H1 (cell line): Measurements from ENCODE around the gene KCNK15. TPM values are rescaled to one million over a fixed set of nuclear protein-coding genes. Genes with fewer than 3 reads are reported as not detected.
A peak's percentile ranks its signal among the peaks of the same experiment; 100 is the strongest.

Experiments
- CTCF ChIA-PET: fragments of 300-600 bp; sonication (Branson Sonifier 250); formaldehyde crosslinking; loops from one replicate; lab custom pipeline; 2021; ENCODE audit not compliant: partially characterized antibody; lab: Charles Lee
- POLR2A ChIA-PET: fragments of 300-600 bp; sonication (Branson Sonifier 250); formaldehyde crosslinking; loops from one replicate; lab custom pipeline; 2021; ENCODE audit warnings: inconsistent platforms; ENCODE audit not compliant: partially characterized antibody; lab: Charles Lee
- DNase-seq, 2 experiments: peaks; one replicate each; pipeline versions ENCODE4 v3.0.0 to v3.0.0-alpha.2; 2010 to 2022; ENCODE audit warnings: low spot score in 2 of 2, low read depth in 1 of 2, mixed read lengths in 1 of 2
- FAIRE-seq: peaks from 2 replicates; lab custom pipeline; 2011; peaks lifted over from hg19 to GRCh38; lab: Jason Lieb, UNC
- H2AFZ ChIP-seq: 2 replicates; pipeline ENCODE4 v1.8.1; 2012; ENCODE audit warnings: low read length, inconsistent platforms
- H2AK5ac ChIP-seq: 2 replicates; pipeline ENCODE4 v1.6.1; 2013; ENCODE audit warnings: low read depth, low read length
- H2BK120ac ChIP-seq: replicated peaks from 2 replicates; pipeline ENCODE3; 2013; ENCODE audit warnings: low read depth, low read length, inconsistent platforms
- H2BK12ac ChIP-seq: 2 replicates; pipeline ENCODE4 v1.6.1; 2013; ENCODE audit warnings: low read depth, low read length
- H2BK15ac ChIP-seq: 2 replicates; pipeline ENCODE4 v1.6.1; 2013; ENCODE audit warnings: low read length
- H2BK20ac ChIP-seq: 2 replicates; pipeline ENCODE4 v1.6.1; 2013; ENCODE audit warnings: low read length
- H2BK5ac ChIP-seq: 2 replicates; pipeline ENCODE4 v1.6.1; 2013; ENCODE audit warnings: low read depth, low read length
- H3K14ac ChIP-seq: 2 replicates; pipeline ENCODE4 v1.6.1; 2013; ENCODE audit warnings: inconsistent platforms; ENCODE audit not compliant: insufficient read length
- H3K18ac ChIP-seq: 2 replicates; pipeline ENCODE4 v1.6.1; 2013; ENCODE audit warnings: low read length; ENCODE audit errors: extremely low read depth
- H3K23ac ChIP-seq: 2 replicates; pipeline ENCODE4 v1.6.1; 2013; ENCODE audit warnings: inconsistent platforms; ENCODE audit not compliant: insufficient read length
- H3K23me2 ChIP-seq: 2 replicates; pipeline ENCODE4 v1.6.1; 2013; ENCODE audit warnings: low read depth, low read length
- H3K27ac ChIP-seq: 2 replicates; pipeline ENCODE4 v1.6.1; 2011; ENCODE audit warnings: low read depth, low read length, inconsistent platforms
- H3K27me3 ChIP-seq, 4 experiments: replicated peaks in 1 of 4; 1 replicate in 1 of 4; 2 replicates in 3 of 4; pipeline versions ENCODE4 v1.6.1 to v1.8.1; 2011 to 2013; ENCODE audit warnings: low read length in 3 of 4, mild to moderate bottlenecking in 3 of 4, inconsistent platforms in 2 of 4, mixed read lengths in 2 of 4, moderate library complexity in 1 of 4; ENCODE audit not compliant: control insufficient read depth in 3 of 4, insufficient read depth in 3 of 4; ENCODE audit errors: extremely low read depth in 1 of 4
- H3K36me3 ChIP-seq, 4 experiments: 2 replicates each; pipeline versions ENCODE4 v1.6.1 to v1.8.1; 2011 to 2013; ENCODE audit warnings: mild to moderate bottlenecking in 4 of 4, low read length in 3 of 4, moderate library complexity in 2 of 4, control low read depth in 1 of 4, inconsistent platforms in 1 of 4; ENCODE audit not compliant: insufficient read depth in 4 of 4, control insufficient read depth in 2 of 4
- H3K4ac ChIP-seq: replicated peaks from 2 replicates; pipeline ENCODE3; 2013; ENCODE audit warnings: low read length, low read depth, mixed read lengths, inconsistent platforms; ENCODE audit not compliant: insufficient read length
- H3K4me1 ChIP-seq, 4 experiments: replicated peaks in 1 of 4; 1 replicate in 1 of 4; 2 replicates in 3 of 4; pipeline versions ENCODE4 v1.6.1 to v1.8.1; 2011 to 2013; ENCODE audit warnings: low read length in 3 of 4, inconsistent platforms in 2 of 4, mixed read lengths in 1 of 4; ENCODE audit not compliant: insufficient read depth in 4 of 4, control insufficient read depth in 3 of 4
- H3K4me2 ChIP-seq, 2 experiments: 2 replicates each; pipeline versions ENCODE4 v1.6.1 to v1.8.1; 2011 to 2013; ENCODE audit warnings: low read depth in 2 of 2, low read length in 2 of 2, control low read depth in 1 of 2, inconsistent platforms in 1 of 2, mild to moderate bottlenecking in 1 of 2; ENCODE audit not compliant: insufficient read depth in 1 of 2
- H3K4me3 ChIP-seq, 4 experiments: fragments of 200-600, 300-600 bp in 1 of 4; sonication (generic), shearing (Covaris generic), sonication (Bioruptor Twin) in 1 of 4; 2 replicates each; pipeline versions ENCODE4 v1.5.1 to v1.8.1; 2011 to 2016; ENCODE audit warnings: low read length in 4 of 4, low read depth in 3 of 4, control low read depth in 2 of 4, inconsistent platforms in 2 of 4, mild to moderate bottlenecking in 2 of 4, mixed read lengths in 1 of 4, moderate library complexity in 1 of 4; ENCODE audit not compliant: insufficient read depth in 2 of 4; ENCODE audit errors: extremely low read depth in 1 of 4
- H3K56ac ChIP-seq: replicated peaks from 2 replicates; pipeline ENCODE3; 2013; ENCODE audit warnings: low read depth, mild to moderate bottlenecking, mixed read lengths, low read length, inconsistent platforms; ENCODE audit not compliant: insufficient read length
- H3K79me1 ChIP-seq: 2 replicates; pipeline ENCODE4 v1.6.1; 2013; ENCODE audit warnings: low read depth, low read length, control low read depth
- H3K79me2 ChIP-seq, 2 experiments: 2 replicates each; pipeline versions ENCODE4 v1.6.1 to v1.8.1; 2012 to 2013; ENCODE audit warnings: low read length in 2 of 2, mild to moderate bottlenecking in 2 of 2, inconsistent platforms in 1 of 2; ENCODE audit not compliant: insufficient read depth in 2 of 2, control insufficient read depth in 1 of 2
- H3K9ac ChIP-seq, 4 experiments: replicated peaks in 1 of 4; 1 replicate in 1 of 4; 2 replicates in 3 of 4; pipeline versions ENCODE4 v1.6.1 to v1.8.1; 2011 to 2013; ENCODE audit warnings: low read depth in 3 of 4, low read length in 3 of 4, control low read depth in 2 of 4, mild to moderate bottlenecking in 2 of 4, moderate library complexity in 2 of 4, inconsistent platforms in 1 of 4; ENCODE audit errors: extremely low read depth in 1 of 4
- H3K9me3 ChIP-seq, 2 experiments: 2 replicates each; pipeline versions ENCODE4 v1.6.1 to v1.8.1; 2012 to 2013; ENCODE audit warnings: mild to moderate bottlenecking in 2 of 2, moderate library complexity in 2 of 2, control low read depth in 1 of 2, inconsistent platforms in 1 of 2, low read depth in 1 of 2, low read length in 1 of 2, mixed read lengths in 1 of 2; ENCODE audit not compliant: insufficient read depth in 2 of 2
- H4K20me1 ChIP-seq, 2 experiments: replicated peaks in 1 of 2; 2 replicates each; pipeline versions ENCODE3 to v1.8.1; 2011 to 2013; ENCODE audit warnings: inconsistent platforms in 2 of 2, low read length in 2 of 2, mild to moderate bottlenecking in 1 of 2; ENCODE audit not compliant: insufficient read depth in 2 of 2, control insufficient read depth in 1 of 2
- H4K5ac ChIP-seq: 2 replicates; pipeline ENCODE4 v1.6.1; 2013; ENCODE audit warnings: low read length, low read depth, mixed read lengths, inconsistent platforms; ENCODE audit not compliant: insufficient read length
- H4K8ac ChIP-seq: 2 replicates; pipeline ENCODE4 v1.8.0; 2013; ENCODE audit warnings: mild to moderate bottlenecking, moderate library complexity, low read length, inconsistent platforms; ENCODE audit not compliant: insufficient read depth; ENCODE audit errors: extremely low read depth
- H4K91ac ChIP-seq: replicated peaks from 2 replicates; pipeline ENCODE3; 2013; ENCODE audit warnings: low read length, mixed read lengths, inconsistent platforms; ENCODE audit not compliant: insufficient read length
- CBX5 ChIP-seq: fragments of 300-800, 300-1000 bp; sonication (generic); IDR thresholded peaks from 2 replicates; pipeline ENCODE4 v1.7.1; 2016; ENCODE audit warnings: antibody characterized with exemption, low read length, low read depth
- E2F6 ChIP-seq: IDR thresholded peaks from 2 replicates; pipeline ENCODE4 v1.6.1; 2012; ENCODE audit warnings: inconsistent platforms
- EZH2 ChIP-seq: fragments of 200-600 bp; sonication (generic); IDR thresholded peaks from 2 replicates; pipeline ENCODE4 v1.7.1; 2012; ENCODE audit warnings: low read depth, mild to moderate bottlenecking, moderate library complexity, low read length, inconsistent platforms; ENCODE audit not compliant: severe bottlenecking
- FOSL1 ChIP-seq: IDR thresholded peaks from 2 replicates; pipeline ENCODE4 v1.6.1; 2011; ENCODE audit warnings: mild to moderate bottlenecking, low read depth, low read length, moderate library complexity; ENCODE audit not compliant: insufficient read depth
- JUND ChIP-seq: IDR thresholded peaks from 2 replicates; pipeline ENCODE4 v1.6.1; 2011; ENCODE audit warnings: mild to moderate bottlenecking, improper control_type of control experiment, low read length
- KDM5A ChIP-seq: fragments of 200-600 bp; IDR thresholded peaks from 2 replicates; pipeline ENCODE4 v1.7.1; 2012; ENCODE audit warnings: mild to moderate bottlenecking, low read length, inconsistent platforms, mixed read lengths
- POU5F1 ChIP-seq: IDR thresholded peaks from 2 replicates; pipeline ENCODE4 v1.6.1; 2011; ENCODE audit warnings: low read depth, mild to moderate bottlenecking, low read length, moderate library complexity
- SIN3A ChIP-seq, 2 experiments: IDR thresholded peaks in 1 of 2; conservative IDR thresholded peaks in 1 of 2; 2 replicates each; pipeline ENCODE4 v1.6.1; 2011 to 2012; ENCODE audit warnings: low read length in 2 of 2, improper control_type of control experiment in 1 of 2, low read depth in 1 of 2, mild to moderate bottlenecking in 1 of 2
- TBP ChIP-seq: IDR thresholded peaks from 2 replicates; pipeline ENCODE4 v1.6.1; 2011; ENCODE audit warnings: low read depth, low read length, improper control_type of control experiment
- WGBS, 2 experiments: shearing (Covaris generic) in 1 of 2; methylation state at CpG; one replicate each; pipeline versions ENCODE4 v1.1.6 to v1.1.7; 2013 to 2015; ENCODE audit warnings: low lambda C conversion rate in 2 of 2, mixed read lengths in 2 of 2, inconsistent platforms in 1 of 2, low coverage in 1 of 2, missing lambda C conversion rate in 1 of 2; ENCODE audit not compliant: insufficient replicate concordance in 2 of 2, insufficient coverage in 1 of 2, insufficient read length in 1 of 2; ENCODE audit errors: extremely low coverage in 1 of 2, missing lambda C conversion rate in 1 of 2; 5-methylcytosine and 5-hydroxymethylcytosine counted together
- polyA plus RNA-seq, 7 experiments: library from polyadenylated mRNA; depleted of rRNA in 3 of 7; stranded (reverse) in 5 of 7; unstranded in 2 of 7; fragments of >200 nt in 5 of 7; fragments of 200-250 nt in 2 of 7; gene quantifications; 1 replicate in 5 of 7; 2 replicates in 1 of 7; 4 replicates in 1 of 7; pipeline versions ENCODE4 v1.2.1 to v1.2.3, GENCODE V29; 2011 to 2013; ENCODE audit warnings: missing spikeins in 2 of 7, mixed read lengths in 2 of 7
- total RNA-seq: library from RNA; stranded (reverse); fragmentation: NEBNext Ultra II Directional; extraction: Animal tissue kit (Norgen Biotek cat#: 25700); gene quantifications from 2 replicates; pipeline ENCODE4 v1.2.1, GENCODE V29; 2021

The KCNK15 gene
- total and polyA plus RNA-seq, 2 of the 8 experiments (the other 6 are each of a cell fraction or from before 2014, with no cell fraction given): 0.24 to 0.33 TPM

- Histone ChIP-seq H2AK5ac (peak overlapping the region; percentile 78; the same call in 1 of the 2 replicates), H2BK12ac (no peak overlapping the region), H3K14ac (no peak overlapping the region), H4K20me1 (no peaks in the 10 kb centered on the region)
- TF ChIP-seq CBX5 (no peak), EZH2 (no peak), POU5F1 (no peak), KDM5A (no peak), FOSL1 (no peak), TBP (no peak), SIN3A (conservative IDR thresholded peaks at IDR 0.05 in 1 of 2, IDR thresholded peaks at IDR 0.05 in 1 of 2; ENCODE audit: low read depth in 1 of 2, low read length in 2 of 2) (no peak), E2F6 (no peak), JUND (no peak)
- TF ChIP-seq, all 59 proteins: peak for 0
- Histone ChIP-seq H3K9me3 (no peaks in the 10 kb centered on the region), H2BK20ac (no peak overlapping the region), H3K4me3 (no peak overlapping the region), H3K4ac (no peak overlapping the region), H3K36me3 (no peaks in the 10 kb centered on the region), H3K4me2 (no peak overlapping the region), H3K9ac (no peak overlapping the region), H3K23me2 (no peaks in the 10 kb centered on the region), H3K79me2 (no peaks in the 10 kb centered on the region), H2BK5ac (no peak overlapping the region), H3K27ac (no peak overlapping the region), H3K27me3 (no peaks in the 10 kb centered on the region), H2BK120ac (no peak overlapping the region), H3K18ac (no peak overlapping the region), H3K23ac (no peak overlapping the region), H3K4me1 (peaks cover 4 to 10% (median 6%) of the 10 kb centered on the region in 4 experiments), H3K79me1 (no peaks in the 10 kb centered on the region), H2AFZ (no peak overlapping the region), H4K5ac (no peak overlapping the region), H4K91ac (no peak overlapping the region), H2BK15ac (peak overlapping the region; percentile 49), H4K8ac (no peak overlapping the region), H3K56ac (no peak overlapping the region)
- ChIA-PET CTCF (interaction anchor here (0.6 to 20.4 kb wide), 7 partner anchors 9 to 40 kb away, joined by 3 to 180 read pairs (median 3); no protein-coding TSS in a partner anchor), POLR2A (interaction anchor here (0.6 to 1.1 kb wide), 2 partner anchors 9 to 113 kb away, joined by 3 read pairs; no protein-coding TSS in a partner anchor)
- DNase-seq (no peak), FAIRE-seq (no peak)
- whole genome bisulfite sequencing, 2 experiments: 91% methylated on average over 9 of the region's 9 CpGs; no CpG with 5 or more reads in 1 of the 2 experiments
Observed at GRCh38 chr20:44723798-44724362, 21.8 kb upstream of the KCNK15 start.
